ENCODE data around the gene MACROH2A2.
"Not testable (repeated sequence)": the region's sequence is repeated elsewhere in the genome, so short reads cannot be mapped to it uniquely, and the experiment has no call there.

GRCh38 chr10:70101068-70101562 is 48.5 kb downstream of the MACROH2A2 start:
- not testable (repeated sequence) for TF ChIP-seq CTCF (IDR thresholded peaks at IDR 0.05 in 8 of 11, conservative IDR thresholded peaks at IDR 0.05 in 3 of 11); POLR2A (IDR thresholded peaks at IDR 0.05)
